Gastroesophageal sphincter (tissue), 4 donors: ENCODE data around the gene C19orf12. TPM values are rescaled to one million over a fixed set of nuclear protein-coding genes. Genes with fewer than 3 reads are reported as not detected.

Experiments used
- ATAC-seq: fragments of 150-250 bp; one replicate; pipeline ENCODE4 v1.9.1; 2016; ENCODE audit warnings: mild to moderate bottlenecking, moderate library complexity
- H3K27ac ChIP-seq, 4 donors: fragments of 200-600 bp; sonication (generic) in 3 of 4; 1 replicate in 3 of 4; 2 replicates in 1 of 4; pipeline ENCODE4 v1.5.1; 2016 to 2019
- H3K27me3 ChIP-seq: fragments of 200-600 bp; sonication (generic); one replicate; pipeline ENCODE4 v1.5.1; 2019
- H3K36me3 ChIP-seq, 2 donors: fragments of 200-600 bp; sonication (generic); one replicate each; pipeline ENCODE4 v1.5.1; 2019; ENCODE audit warnings: control low read depth in 1 of 2
- H3K4me1 ChIP-seq, 3 donors: fragments of 200-600 bp; sonication (generic); 1 replicate in 2 of 3; 2 replicates in 1 of 3; pipeline ENCODE4 v1.5.1; 2016 to 2019; ENCODE audit warnings: control low read depth in 2 of 3
- H3K4me3 ChIP-seq, 2 donors: fragments of 200-600 bp; sonication (generic); one replicate each; pipeline ENCODE4 v1.5.1; 2019; ENCODE audit warnings: mild to moderate bottlenecking in 1 of 2, moderate library complexity in 1 of 2
- H3K9me3 ChIP-seq, 3 donors: fragments of 200-600 bp; sonication (generic); one replicate each; pipeline ENCODE4 v1.5.1; 2017 to 2019; ENCODE audit warnings: control low read depth in 2 of 3
- CTCF ChIP-seq, 4 experiments: fragments of 200-600 bp in 2 of 4; fragments of 450-650 bp in 2 of 4; sonication (generic) in 1 of 4; IDR thresholded peaks; one replicate each; pipeline ENCODE4 v1.5.1; 2017 to 2019; ENCODE audit warnings: antibody characterized with exemption in 4 of 4, mild to moderate bottlenecking in 2 of 4, moderate library complexity in 2 of 4
- EP300 ChIP-seq: sonication (generic); formaldehyde crosslinking; IDR thresholded peaks from one replicate; pipeline ENCODE4 v1.6.1; 2017; ENCODE audit warnings: antibody characterized with exemption, mild to moderate bottlenecking
- POLR2A ChIP-seq, 2 donors: fragments of 450-650 bp; IDR thresholded peaks; one replicate each; pipeline ENCODE4 v1.6.1; 2017; ENCODE audit warnings: antibody characterized with exemption in 2 of 2, mild to moderate bottlenecking in 2 of 2, moderate library complexity in 1 of 2
- POLR2AphosphoS5 ChIP-seq: sonication (generic); formaldehyde crosslinking; IDR thresholded peaks from one replicate; pipeline ENCODE4 v1.6.1; 2017; ENCODE audit warnings: antibody characterized with exemption
- WGBS, 2 donors: methylation state at CpG; one replicate each; pipeline ENCODE4 v1.1.5; 2018; ENCODE audit warnings: low coverage in 1 of 2; 5-methylcytosine and 5-hydroxymethylcytosine counted together
- total RNA-seq, 4 donors: library from RNA; depleted of rRNA; stranded (reverse); fragments of >200 nt; gene quantifications; one replicate each; pipeline ENCODE4 v1.1.0, GENCODE V29; 2016

C19orf12 gene
- total RNA-seq, 4 donors from 2014 or later = 37.6 to 62.1 (median 49.7) TPM

GRCh38 chr19:29687897-29688728 lies 26.9 kb downstream of the C19orf12 start:
- no peak overlapping the region for H3K27ac ChIP-seq
- no peak for ATAC-seq
- 72 to 79% methylated on average over 17 to 18 of the region's 18 CpGs for WGBS, 2 donors

GRCh38 chr19:29687244-29687896 lies 27.7 kb downstream of the C19orf12 start:
- peaks cover 0 to 10% (median 0%) of the 10 kb centered on the region in 3 donors for H3K9me3 ChIP-seq
- peak overlapping the region in 1 of 2 donors; percentile 12 for H3K4me3 ChIP-seq
- H3K27ac ChIP-seq = peak overlapping the region in 3 of 4 donors; percentile 27 to 62 (median 48)
- 60 to 73% methylated on average over 8 to 17 of the region's 17 CpGs for WGBS, 2 donors
- peaks cover 0 to 32% (median 0%) of the 10 kb centered on the region in 3 donors for H3K4me1 ChIP-seq
- H3K36me3 ChIP-seq = no peaks in the 10 kb centered on the region
- TF ChIP-seq POLR2AphosphoS5 (no peak), EP300 (no peak), CTCF (IDR thresholded peaks at IDR 0.05) (no peak), POLR2A (IDR thresholded peaks at IDR 0.05) (no peak)
- peak; percentile 90 for ATAC-seq
- no peaks in the 10 kb centered on the region for H3K27me3 ChIP-seq

More at GRCh38 chr19:29687897-29688728, 26.9 kb downstream of the C19orf12 start:
- peaks cover 0 to 10% (median 0%) of the 10 kb centered on the region in 3 donors for H3K9me3 ChIP-seq
- no peaks in the 10 kb centered on the region for H3K27me3 ChIP-seq
- no peaks in the 10 kb centered on the region for H3K36me3 ChIP-seq
- H3K4me1 ChIP-seq = peaks cover 0 to 30% (median 0%) of the 10 kb centered on the region in 3 donors
- no peak overlapping the region for H3K4me3 ChIP-seq
- TF ChIP-seq POLR2A (IDR thresholded peaks at IDR 0.05) = no peak
- TF ChIP-seq EP300 = no peak
- no peak for TF ChIP-seq POLR2AphosphoS5
- no peak for TF ChIP-seq CTCF (IDR thresholded peaks at IDR 0.05)

- TF ChIP-seq CTCF (IDR thresholded peaks at IDR 0.05) (no peak), POLR2AphosphoS5 (no peak), EP300 (no peak), POLR2A (IDR thresholded peaks at IDR 0.05) (no peak)
- no peak for ATAC-seq
- H3K27me3 ChIP-seq = no peaks in the 10 kb centered on the region
- peaks cover 0 to 42% (median 10%) of the 10 kb centered on the region in 3 donors for H3K4me1 ChIP-seq
- 89 to 94% methylated on average over 6 to 8 of the region's 8 CpGs for WGBS, 2 donors
- no peak overlapping the region for H3K27ac ChIP-seq
- no peak overlapping the region for H3K4me3 ChIP-seq
- no peaks in the 10 kb centered on the region for H3K36me3 ChIP-seq
- H3K9me3 ChIP-seq = peaks cover 0 to 10% (median 0%) of the 10 kb centered on the region in 3 donors
Observed at GRCh38 chr19:29686285-29686805, 28.7 kb downstream of the C19orf12 start.

- Histone ChIP-seq H3K27ac (no peak overlapping the region), H3K9me3 (peaks cover 0 to 3% (median 0%) of the 10 kb centered on the region in 3 donors), H3K36me3 (no peaks in the 10 kb centered on the region), H3K27me3 (no peaks in the 10 kb centered on the region), H3K4me1 (peaks cover 0 to 52% (median 19%) of the 10 kb centered on the region in 3 donors), H3K4me3 (no peak overlapping the region)
- TF ChIP-seq POLR2AphosphoS5 = peak; percentile 21
- no peak for TF ChIP-seq CTCF (IDR thresholded peaks at IDR 0.05)
- no peak for ATAC-seq
- WGBS, 2 donors = 20% methylated on average over 3 of the region's 7 CpGs; no CpG with 5 or more reads in 1 of the 2 donors
Observed at GRCh38 chr19:29685326-29685725, 29.7 kb downstream of the C19orf12 start.
